SH-SY5Y (cell line): ENCODE measurements around the gene TDRKH.

ENCODE experiments used
- GATA2 ChIP-seq: IDR thresholded peaks from 2 replicates; pipeline ENCODE4 v1.6.1; 2011; ENCODE audit warnings: mild to moderate bottlenecking, low read depth, low read length
- GATA3 ChIP-seq: IDR thresholded peaks from 2 replicates; pipeline ENCODE4 v1.6.1; 2011; ENCODE audit warnings: low read depth, mild to moderate bottlenecking, low read length, moderate library complexity

- TF ChIP-seq GATA2, result no peak
- TF ChIP-seq GATA3, result no peak
These were observed 60.4 kb downstream of the TDRKH start for GRCh38 chr1:151729966-151730291.
